Urothelium cell line (cell line): Measurements from ENCODE around the gene PRAMEF17.
"Not testable (repeated sequence)": the region's sequence is repeated elsewhere in the genome, so short reads cannot be mapped to it uniquely, and the experiment has no call there.

Experiments
- DNase-seq: peaks from one replicate; pipeline ENCODE4 v3.0.0; 2011; ENCODE audit warnings: low spot score, mixed read lengths
- FAIRE-seq: peaks from 2 replicates; lab custom pipeline; 2011; peaks lifted over from hg19 to GRCh38; lab: Jason Lieb, UNC

PRAMEF17 gene

GRCh38 chr1:13389332-13389731 lies at the start of gene PRAMEF17:
TSS of gene PRAMEF17 (plus strand) at chr1:13389632. CDS start at chr1:13389658, 26 bp downstream.
- FAIRE-seq, DNase-seq: not testable (repeated sequence)

- FAIRE-seq, DNase-seq: not testable (repeated sequence)
These were observed 46.9 kb upstream of the PRAMEF17 start for GRCh38 chr1:13342496-13342895.

GRCh38 chr1:13347034-13347433 lies 42.4 kb upstream of the PRAMEF17 start, which contains the start of gene PRAMEF14:
TSS of gene PRAMEF14 (minus strand) at chr1:13347134. CDS start at chr1:13345314, 1,820 bp downstream.
- not testable (repeated sequence) for FAIRE-seq, DNase-seq

GRCh38 chr1:13353476-13353875 lies 36.0 kb upstream of the PRAMEF17 start:
- FAIRE-seq, DNase-seq: not testable (repeated sequence)

- not testable (repeated sequence) for FAIRE-seq, DNase-seq
These were observed 35.0 kb upstream of the PRAMEF17 start for GRCh38 chr1:13354475-13354874.

GRCh38 chr1:13356774-13357173 lies 32.7 kb upstream of the PRAMEF17 start:
- FAIRE-seq, result not testable (repeated sequence)
- peak; percentile 7 for DNase-seq

- not testable (repeated sequence) for FAIRE-seq, DNase-seq
These were observed 27.1 kb upstream of the PRAMEF17 start for GRCh38 chr1:13362364-13362763.

- DNase-seq, FAIRE-seq: not testable (repeated sequence)
These were observed 24.5 kb upstream of the PRAMEF17 start for GRCh38 chr1:13364928-13365327.

GRCh38 chr1:13366536-13366935 lies 22.9 kb upstream of the PRAMEF17 start:
- FAIRE-seq, DNase-seq: not testable (repeated sequence)

- not testable (repeated sequence) for DNase-seq, FAIRE-seq
These were observed 20.9 kb upstream of the PRAMEF17 start for GRCh38 chr1:13368544-13368943.

- not testable (repeated sequence) for DNase-seq, FAIRE-seq
These were observed 10.4 kb upstream of the PRAMEF17 start for GRCh38 chr1:13378983-13379382.

GRCh38 chr1:13380380-13380779 lies 9.1 kb upstream of the PRAMEF17 start:
- FAIRE-seq, DNase-seq: not testable (repeated sequence)

- FAIRE-seq, DNase-seq: not testable (repeated sequence)
These were observed 3.6 kb downstream of the PRAMEF17 start for GRCh38 chr1:13393004-13393403.

GRCh38 chr1:13394761-13395160 lies 5.3 kb downstream of the PRAMEF17 start:
- FAIRE-seq, DNase-seq: not testable (repeated sequence)

- DNase-seq, FAIRE-seq: not testable (repeated sequence)
These were observed 5.9 kb downstream of the PRAMEF17 start for GRCh38 chr1:13395311-13395710.

GRCh38 chr1:13407811-13408210 lies 18.4 kb downstream of the PRAMEF17 start:
- FAIRE-seq (no peak), DNase-seq (no peak)

GRCh38 chr1:13410150-13410549 lies 20.7 kb downstream of the PRAMEF17 start, which contains the start of gene PRAMEF20:
TSS of gene PRAMEF20 (plus strand) at chr1:13410450. CDS start at chr1:13416355, 5,905 bp downstream.
- not testable (repeated sequence) for DNase-seq, FAIRE-seq

GRCh38 chr1:13430495-13430894 lies 41.1 kb downstream of the PRAMEF17 start:
- no peak for FAIRE-seq
- DNase-seq, result no peak

- FAIRE-seq (no peak), DNase-seq (no peak)
These were observed 42.8 kb downstream of the PRAMEF17 start for GRCh38 chr1:13432251-13432650.

- not testable (repeated sequence) for DNase-seq, FAIRE-seq
These were observed 44.4 kb downstream of the PRAMEF17 start for GRCh38 chr1:13433694-13434358.

GRCh38 chr1:13435458-13435857 lies 46.0 kb downstream of the PRAMEF17 start:
- FAIRE-seq (no peak), DNase-seq (no peak)
